HCT116 (cell line): Measurements from ENCODE around the gene GJB1. TPM values are rescaled to one million over a fixed set of nuclear protein-coding genes. Genes with fewer than 3 reads are reported as not detected.

Source experiments
- ATAC-seq: fragments of 200-7000 bp; cut with Tn5 transposase; 2 replicates; pipeline ENCODE4 v1.9.1; 2020; ENCODE audit warnings: mild to moderate bottlenecking, moderate library complexity
- BruUV-seq: library from RNA; stranded (reverse); fragments of 400-500 nt; replicated peaks from 2 replicates; lab custom pipeline; 2021; lab: Mats Ljungman, UMichigan
- CTCF ChIA-PET: fragments of 300-600 bp; sonication (Branson Sonifier 250); formaldehyde crosslinking; loops from one replicate; lab custom pipeline; 2021; ENCODE audit warnings: antibody characterized with exemption; lab: Charles Lee
- POLR2A ChIA-PET: fragments of 300-600, 350-600 bp; sonication (Branson Sonifier 250); formaldehyde crosslinking; loops from one replicate; lab custom pipeline; 2021; ENCODE audit warnings: antibody characterized with exemption; lab: Charles Lee
- RAD21 ChIA-PET, 2 experiments: fragments of 300-600 bp; sonication (Branson Sonifier 250); formaldehyde crosslinking; loops; one replicate each; lab custom pipeline; 2023; ENCODE audit warnings: low total read pairs in 2 of 2; ENCODE audit not compliant: uncharacterized antibody in 2 of 2, unreplicated experiment in 2 of 2, low non-redundant PET in 1 of 2; lab: Charles Lee
- DNase-seq: peaks from one replicate; pipeline ENCODE4 v3.0.0-alpha.2; 2010; ENCODE audit warnings: low read depth, low spot score
- H2AFZ ChIP-seq: fragments of 200-600 bp; shearing (Covaris generic), sonication (generic); 2 replicates; pipeline ENCODE4 v1.6.1; 2017; ENCODE audit warnings: low read depth, mixed run types, mixed read lengths, antibody characterized with exemption, low read length; ENCODE audit not compliant: poor library complexity, severe bottlenecking
- H3K27ac ChIP-seq: 2 replicates; pipeline ENCODE4 v1.5.1; 2012; ENCODE audit warnings: low read depth, low read length
- H3K27me3 ChIP-seq: fragments of 200-600 bp; sonication (generic); 2 replicates; pipeline ENCODE4 v1.6.1; 2016; ENCODE audit warnings: mixed run types, low read length, mixed read lengths; ENCODE audit not compliant: insufficient read depth
- H3K36me3 ChIP-seq, 2 experiments: fragments of 200-500 bp in 1 of 2; fragments of 200-600 bp in 1 of 2; sonication (Bioruptor generic) in 1 of 2; sonication (generic) in 1 of 2; 2 replicates each; pipeline versions ENCODE4 v1.5.1 to v1.6.1; 2014 to 2016; ENCODE audit warnings: low read length in 2 of 2, inconsistent platforms in 1 of 2, mixed read lengths in 1 of 2, mixed run types in 1 of 2; ENCODE audit not compliant: insufficient read depth in 2 of 2, control insufficient read depth in 1 of 2
- H3K4me1 ChIP-seq, 2 experiments: fragments of 200-600 bp in 1 of 2; sonication (generic) in 1 of 2; 2 replicates each; pipeline versions ENCODE4 v1.5.1 to v1.6.1; 2012 to 2017; ENCODE audit warnings: low read length in 2 of 2, inconsistent platforms in 1 of 2, mild to moderate bottlenecking in 1 of 2, mixed read lengths in 1 of 2, mixed run types in 1 of 2, moderate library complexity in 1 of 2; ENCODE audit not compliant: insufficient read depth in 2 of 2, control insufficient read depth in 1 of 2
- H3K4me2 ChIP-seq: fragments of 200-600 bp; sonication (generic); 2 replicates; pipeline ENCODE4 v1.6.1; 2017; ENCODE audit warnings: mixed run types, low read length, mixed read lengths
- H3K4me3 ChIP-seq, 2 experiments: fragments of 200-600 bp in 1 of 2; sonication (generic) in 1 of 2; replicated peaks in 1 of 2; 2 replicates each; pipeline ENCODE4 v1.5.1; 2011 to 2016; ENCODE audit warnings: low read length in 2 of 2, control low read depth in 1 of 2, low read depth in 1 of 2, mild to moderate bottlenecking in 1 of 2, mixed read lengths in 1 of 2, mixed run types in 1 of 2
- H3K79me2 ChIP-seq: fragments of 200-600 bp; sonication (generic); 2 replicates; pipeline ENCODE4 v1.6.1; 2017; ENCODE audit warnings: mild to moderate bottlenecking, mixed run types, low read length, moderate library complexity, mixed read lengths; ENCODE audit not compliant: insufficient read depth
- H3K9ac ChIP-seq: fragments of 200-600 bp; sonication (generic); 2 replicates; pipeline ENCODE4 v1.6.1; 2016; ENCODE audit warnings: low read length, mixed read lengths
- H3K9me2 ChIP-seq: fragments of 200-600 bp; sonication (generic), shearing (Covaris generic); 2 replicates; pipeline ENCODE4 v1.6.1; 2017; ENCODE audit warnings: mixed run types, mild to moderate bottlenecking, moderate library complexity; ENCODE audit not compliant: insufficient read depth
- H3K9me3 ChIP-seq, 2 experiments: fragments of 200-500 bp in 1 of 2; fragments of 200-600 bp in 1 of 2; sonication (Bioruptor generic) in 1 of 2; sonication (generic) in 1 of 2; 2 replicates each; pipeline ENCODE4 v1.6.1; 2014 to 2017; ENCODE audit warnings: low read length in 2 of 2, mixed read lengths in 2 of 2, inconsistent platforms in 1 of 2, low read depth in 1 of 2, mild to moderate bottlenecking in 1 of 2, mixed run types in 1 of 2, moderate library complexity in 1 of 2; ENCODE audit not compliant: control insufficient read depth in 1 of 2, insufficient read depth in 1 of 2
- H4K20me1 ChIP-seq: fragments of 200-600 bp; sonication (generic), shearing (Covaris generic); 2 replicates; pipeline ENCODE4 v1.6.1; 2017; ENCODE audit warnings: mixed run types, mild to moderate bottlenecking, moderate library complexity; ENCODE audit not compliant: insufficient read depth
- CBX3 ChIP-seq: IDR thresholded peaks from 2 replicates; pipeline ENCODE4 v1.6.1; 2012; ENCODE audit warnings: low read depth
- CEBPB ChIP-seq: IDR thresholded peaks from 2 replicates; pipeline ENCODE4 v1.6.1; 2012; ENCODE audit warnings: low read depth
- EGR1 ChIP-seq: IDR thresholded peaks from 2 replicates; pipeline ENCODE4 v1.6.1; 2012; ENCODE audit warnings: low read depth
- EZH2phosphoT487 ChIP-seq: fragments of 200-600 bp; IDR thresholded peaks from 2 replicates; pipeline ENCODE4 v1.6.1; 2018; ENCODE audit warnings: antibody characterized with exemption, borderline replicate concordance
- POLR2AphosphoS5 ChIP-seq: IDR thresholded peaks from 2 replicates; pipeline ENCODE4 v1.6.1; 2011; ENCODE audit warnings: mild to moderate bottlenecking, low read depth, low read length, moderate library complexity
- SP1 ChIP-seq: IDR thresholded peaks from 2 replicates; pipeline ENCODE4 v1.6.1; 2012; ENCODE audit warnings: low read depth
- SRF ChIP-seq: IDR thresholded peaks from 2 replicates; pipeline ENCODE4 v1.6.1; 2012; ENCODE audit warnings: low read depth
- YY1 ChIP-seq: IDR thresholded peaks from 2 replicates; pipeline ENCODE4 v1.6.1; 2011; ENCODE audit warnings: low read length, low read depth, moderate library complexity, mild to moderate bottlenecking; ENCODE audit not compliant: insufficient replicate concordance; ENCODE audit errors: extremely low read depth
- ZFX ChIP-seq: fragments of 450-650 bp; IDR thresholded peaks from 2 replicates; pipeline ENCODE4 v1.6.1; 2017
- ZNF274 ChIP-seq: fragments of 200-500 bp; sonication (Bioruptor generic); IDR thresholded peaks from 2 replicates; pipeline ENCODE4 v1.6.1; 2014; ENCODE audit warnings: mild to moderate bottlenecking, low read depth, low read length, inconsistent platforms
- intact Hi-C: fragments of 100-400 bp; cut with micrococcal nuclease; formaldehyde crosslinking; loops from 2 replicates; pipeline ENCODE4 v1.10.0; 2022
- total RNA-seq: library from RNA; stranded (reverse); gene quantifications from one replicate; pipeline ENCODE4 v1.2.1, GENCODE V29; 2021; ENCODE audit not compliant: unreplicated experiment
- TF ChIP-seq, protein P1 (sequence below): IDR thresholded peaks from 2 replicates; pipeline ENCODE4 v1.6.1; 2012; ENCODE audit warnings: low read depth
- TF ChIP-seq, protein P2 (sequence below), 3 experiments: fragments of 200-600 bp in 1 of 3; sonication (generic) in 1 of 3; IDR thresholded peaks in 2 of 3; conservative IDR thresholded peaks in 1 of 3; 2 replicates each; pipeline ENCODE4 v1.5.1; 2012 to 2017; ENCODE audit warnings: low read depth in 2 of 3, low read length in 2 of 3, antibody characterized with exemption in 1 of 3, borderline replicate concordance in 1 of 3, control low read depth in 1 of 3, mild to moderate bottlenecking in 1 of 3, mixed read lengths in 1 of 3, mixed run types in 1 of 3, moderate library complexity in 1 of 3; ENCODE audit not compliant: insufficient read depth in 1 of 3

Gene GJB1
- total RNA-seq, 1 experiment from 2014 or later = not detected

DNA sequence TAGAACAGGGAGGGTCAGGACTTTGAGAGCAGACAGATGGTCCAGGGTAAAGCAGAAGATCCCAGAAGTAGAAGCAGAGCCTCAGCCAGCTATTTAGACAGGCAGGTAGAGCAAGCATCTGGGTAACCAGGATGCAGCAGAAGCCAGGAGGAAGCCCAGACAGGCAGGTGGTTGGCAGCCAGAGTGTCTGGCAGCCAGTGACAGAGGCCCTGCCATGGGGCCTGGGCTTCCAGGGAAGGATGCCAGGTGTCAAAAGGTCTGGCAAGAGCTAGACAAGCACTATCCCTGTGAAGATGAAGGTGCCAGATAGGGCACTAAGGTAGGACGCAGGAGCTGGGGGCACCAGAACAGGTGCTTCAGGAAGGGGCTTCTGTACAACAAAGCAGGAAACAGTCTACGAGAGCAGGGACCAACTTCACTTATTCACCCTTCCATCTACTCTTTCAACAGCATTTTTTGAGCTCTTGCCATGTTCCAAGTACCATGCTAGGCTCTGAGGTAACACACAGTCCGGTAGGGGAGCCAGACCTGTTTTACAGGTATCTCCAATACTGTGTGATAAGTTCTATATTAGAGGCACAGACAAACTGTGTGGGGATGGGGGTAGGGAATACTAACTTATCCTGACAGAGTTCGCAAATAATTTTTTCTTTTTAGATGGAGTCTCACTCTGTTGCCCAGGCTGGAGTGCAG lies 38.1 kb upstream of the GJB1 start:
- H3K4me2 ChIP-seq = no peak overlapping the region
- no peak overlapping the region for H3K4me3 ChIP-seq
- intact Hi-C loops = no loop called here
- H3K79me2 ChIP-seq = no peaks in the 10 kb centered on the region
- H3K9ac ChIP-seq = no peak overlapping the region
- no peak overlapping the region for H2AFZ ChIP-seq
- POLR2A ChIA-PET = no interaction called here
- CTCF ChIA-PET = no interaction called here
- no peak for DNase-seq
- H3K9me3 ChIP-seq = no peaks in the 10 kb centered on the region
- TF ChIP-seq CEBPB = no peak
- TF ChIP-seq, protein P1, sequence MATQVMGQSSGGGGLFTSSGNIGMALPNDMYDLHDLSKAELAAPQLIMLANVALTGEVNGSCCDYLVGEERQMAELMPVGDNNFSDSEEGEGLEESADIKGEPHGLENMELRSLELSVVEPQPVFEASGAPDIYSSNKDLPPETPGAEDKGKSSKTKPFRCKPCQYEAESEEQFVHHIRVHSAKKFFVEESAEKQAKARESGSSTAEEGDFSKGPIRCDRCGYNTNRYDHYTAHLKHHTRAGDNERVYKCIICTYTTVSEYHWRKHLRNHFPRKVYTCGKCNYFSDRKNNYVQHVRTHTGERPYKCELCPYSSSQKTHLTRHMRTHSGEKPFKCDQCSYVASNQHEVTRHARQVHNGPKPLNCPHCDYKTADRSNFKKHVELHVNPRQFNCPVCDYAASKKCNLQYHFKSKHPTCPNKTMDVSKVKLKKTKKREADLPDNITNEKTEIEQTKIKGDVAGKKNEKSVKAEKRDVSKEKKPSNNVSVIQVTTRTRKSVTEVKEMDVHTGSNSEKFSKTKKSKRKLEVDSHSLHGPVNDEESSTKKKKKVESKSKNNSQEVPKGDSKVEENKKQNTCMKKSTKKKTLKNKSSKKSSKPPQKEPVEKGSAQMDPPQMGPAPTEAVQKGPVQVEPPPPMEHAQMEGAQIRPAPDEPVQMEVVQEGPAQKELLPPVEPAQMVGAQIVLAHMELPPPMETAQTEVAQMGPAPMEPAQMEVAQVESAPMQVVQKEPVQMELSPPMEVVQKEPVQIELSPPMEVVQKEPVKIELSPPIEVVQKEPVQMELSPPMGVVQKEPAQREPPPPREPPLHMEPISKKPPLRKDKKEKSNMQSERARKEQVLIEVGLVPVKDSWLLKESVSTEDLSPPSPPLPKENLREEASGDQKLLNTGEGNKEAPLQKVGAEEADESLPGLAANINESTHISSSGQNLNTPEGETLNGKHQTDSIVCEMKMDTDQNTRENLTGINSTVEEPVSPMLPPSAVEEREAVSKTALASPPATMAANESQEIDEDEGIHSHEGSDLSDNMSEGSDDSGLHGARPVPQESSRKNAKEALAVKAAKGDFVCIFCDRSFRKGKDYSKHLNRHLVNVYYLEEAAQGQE = no peak
- no peak for TF ChIP-seq YY1
- no peak for TF ChIP-seq ZNF274
- no peak for TF ChIP-seq SRF
- TF ChIP-seq POLR2AphosphoS5 = no peak
- no peak for TF ChIP-seq ZFX
- TF ChIP-seq CBX3 = no peak
- TF ChIP-seq, protein P2, sequence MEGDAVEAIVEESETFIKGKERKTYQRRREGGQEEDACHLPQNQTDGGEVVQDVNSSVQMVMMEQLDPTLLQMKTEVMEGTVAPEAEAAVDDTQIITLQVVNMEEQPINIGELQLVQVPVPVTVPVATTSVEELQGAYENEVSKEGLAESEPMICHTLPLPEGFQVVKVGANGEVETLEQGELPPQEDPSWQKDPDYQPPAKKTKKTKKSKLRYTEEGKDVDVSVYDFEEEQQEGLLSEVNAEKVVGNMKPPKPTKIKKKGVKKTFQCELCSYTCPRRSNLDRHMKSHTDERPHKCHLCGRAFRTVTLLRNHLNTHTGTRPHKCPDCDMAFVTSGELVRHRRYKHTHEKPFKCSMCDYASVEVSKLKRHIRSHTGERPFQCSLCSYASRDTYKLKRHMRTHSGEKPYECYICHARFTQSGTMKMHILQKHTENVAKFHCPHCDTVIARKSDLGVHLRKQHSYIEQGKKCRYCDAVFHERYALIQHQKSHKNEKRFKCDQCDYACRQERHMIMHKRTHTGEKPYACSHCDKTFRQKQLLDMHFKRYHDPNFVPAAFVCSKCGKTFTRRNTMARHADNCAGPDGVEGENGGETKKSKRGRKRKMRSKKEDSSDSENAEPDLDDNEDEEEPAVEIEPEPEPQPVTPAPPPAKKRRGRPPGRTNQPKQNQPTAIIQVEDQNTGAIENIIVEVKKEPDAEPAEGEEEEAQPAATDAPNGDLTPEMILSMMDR (IDR thresholded peaks at IDR 0.05 in 2 of 3, conservative IDR thresholded peaks at IDR 0.05 in 1 of 3; ENCODE audit: borderline replicate concordance in 1 of 3, insufficient read depth in 1 of 3, low read depth in 2 of 3, low read length in 2 of 3) = no peak
- no peak for TF ChIP-seq EGR1
- TF ChIP-seq SP1 = no peak
- TF ChIP-seq EZH2phosphoT487 = no peak
- no peak for ATAC-seq
- no peaks in the 10 kb centered on the region for H3K27me3 ChIP-seq
- no peaks in the 10 kb centered on the region for H3K36me3 ChIP-seq
- no peaks in the 10 kb centered on the region for H3K9me2 ChIP-seq
- RAD21 ChIA-PET = interaction anchor here in 1 of 2 experiments (0.5 kb wide), 1 partner anchor 105 kb away, joined by 3 read pairs; no protein-coding TSS in a partner anchor
- no peaks in the 10 kb centered on the region for H4K20me1 ChIP-seq
- H3K4me1 ChIP-seq = peaks cover 3 to 18% of the 10 kb centered on the region in 2 experiments; a peak in 3 of 4 replicates
- no peak overlapping the region for H3K27ac ChIP-seq
- no TSS peak for BruUV-seq
